ENCODE data around the gene PIEZO2. TPM values are rescaled to one million over a fixed set of nuclear protein-coding genes. Genes with fewer than 3 reads are reported as not detected.

The PIEZO2 gene
- polyA plus RNA-seq, 1 experiment, result 4.6 TPM

DNA sequence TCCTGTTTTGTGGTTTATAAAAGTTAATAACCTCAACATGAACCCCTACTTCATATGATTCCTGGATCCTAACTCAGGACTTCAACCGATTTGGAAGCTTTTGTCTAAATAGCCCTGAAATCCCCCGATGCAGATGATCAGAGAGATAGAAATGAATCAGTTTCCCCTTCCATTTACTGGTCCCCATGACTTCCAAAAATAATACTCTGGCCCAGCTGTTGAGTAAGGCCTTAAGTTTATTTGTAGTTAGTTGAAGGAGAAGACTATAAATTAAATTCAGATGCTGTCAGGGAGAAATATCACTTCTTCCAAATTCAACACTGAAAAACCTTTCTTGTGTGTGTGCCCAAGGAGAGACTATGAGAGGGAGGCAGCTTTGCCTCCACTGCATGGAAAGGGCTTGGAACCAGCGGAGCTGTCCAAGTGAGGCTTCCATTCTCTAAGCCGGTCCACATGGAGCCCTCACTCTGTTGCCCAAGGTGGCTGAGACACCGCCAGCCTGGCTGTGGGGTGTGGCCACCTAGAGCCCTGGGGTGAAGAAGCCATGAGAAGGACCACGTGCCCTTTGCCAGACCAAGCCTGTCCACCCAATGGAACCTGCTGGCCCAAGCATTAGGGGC is 53.6 kb downstream of the PIEZO2 start:
- Histone ChIP-seq H3K27me3 (ENCODE audit: control insufficient read depth, insufficient read depth, low read length) (no peaks in the 10 kb centered on the region), H3K4me3 (ENCODE audit: low read depth, low read length) (no peak overlapping the region), H3K36me3 (ENCODE audit: control insufficient read depth, insufficient read depth, low read length) (no peaks in the 10 kb centered on the region)
- TF ChIP-seq, protein P1, sequence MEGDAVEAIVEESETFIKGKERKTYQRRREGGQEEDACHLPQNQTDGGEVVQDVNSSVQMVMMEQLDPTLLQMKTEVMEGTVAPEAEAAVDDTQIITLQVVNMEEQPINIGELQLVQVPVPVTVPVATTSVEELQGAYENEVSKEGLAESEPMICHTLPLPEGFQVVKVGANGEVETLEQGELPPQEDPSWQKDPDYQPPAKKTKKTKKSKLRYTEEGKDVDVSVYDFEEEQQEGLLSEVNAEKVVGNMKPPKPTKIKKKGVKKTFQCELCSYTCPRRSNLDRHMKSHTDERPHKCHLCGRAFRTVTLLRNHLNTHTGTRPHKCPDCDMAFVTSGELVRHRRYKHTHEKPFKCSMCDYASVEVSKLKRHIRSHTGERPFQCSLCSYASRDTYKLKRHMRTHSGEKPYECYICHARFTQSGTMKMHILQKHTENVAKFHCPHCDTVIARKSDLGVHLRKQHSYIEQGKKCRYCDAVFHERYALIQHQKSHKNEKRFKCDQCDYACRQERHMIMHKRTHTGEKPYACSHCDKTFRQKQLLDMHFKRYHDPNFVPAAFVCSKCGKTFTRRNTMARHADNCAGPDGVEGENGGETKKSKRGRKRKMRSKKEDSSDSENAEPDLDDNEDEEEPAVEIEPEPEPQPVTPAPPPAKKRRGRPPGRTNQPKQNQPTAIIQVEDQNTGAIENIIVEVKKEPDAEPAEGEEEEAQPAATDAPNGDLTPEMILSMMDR (IDR thresholded peaks at IDR 0.05; ENCODE audit: insufficient read depth, low read depth, low read length), result no peak
- POLR2A ChIA-PET, result no interaction called here
- CTCF ChIA-PET, result interaction anchor here (1.0 kb wide), 1 partner anchor 12 kb away, joined by 3 read pairs; no protein-coding TSS in a partner anchor
- DNase-seq (ENCODE audit: low read depth), result no peak

DNA sequence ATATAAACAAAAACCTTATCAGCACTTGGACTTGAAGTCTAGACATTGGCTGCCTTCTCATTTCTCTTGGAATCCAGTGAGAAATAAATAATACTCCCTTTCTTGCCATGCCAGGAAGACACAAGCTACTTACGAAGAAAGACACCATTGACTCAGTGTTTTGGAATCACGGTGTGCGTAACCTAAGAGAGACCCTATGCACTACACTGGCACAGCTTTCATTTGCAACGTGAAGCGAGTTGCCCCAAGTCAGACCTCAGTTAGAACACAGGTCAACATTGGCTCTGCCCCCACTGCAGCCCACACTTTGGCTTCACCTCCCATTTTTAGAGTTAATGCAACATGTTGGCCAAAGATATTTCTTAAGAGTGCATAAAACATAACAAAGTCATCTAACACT is 54.2 kb downstream of the PIEZO2 start:
- ChIA-PET CTCF (interaction anchor here (0.5 kb wide), 1 partner anchor 53 kb away, joined by 3 read pairs; no protein-coding TSS in a partner anchor), POLR2A (no interaction called here)
- Histone ChIP-seq H3K27me3 (ENCODE audit: control insufficient read depth, insufficient read depth, low read length) (no peaks in the 10 kb centered on the region), H3K4me3 (ENCODE audit: low read depth, low read length) (no peak overlapping the region), H3K36me3 (ENCODE audit: control insufficient read depth, insufficient read depth, low read length) (no peaks in the 10 kb centered on the region)
- TF ChIP-seq, protein P1 (IDR thresholded peaks at IDR 0.05; ENCODE audit: insufficient read depth, low read depth, low read length), result no peak
- no peak for DNase-seq (ENCODE audit: low read depth)

GRCh38 chr18:11091746-11092145 is 57.6 kb downstream of the PIEZO2 start:
- no peak overlapping the region for H3K4me3 ChIP-seq (ENCODE audit: low read depth, low read length)
- no peaks in the 10 kb centered on the region for H3K36me3 ChIP-seq (ENCODE audit: control insufficient read depth, insufficient read depth, low read length)
- CTCF ChIA-PET, result interaction anchor here (0.6 to 1.6 kb wide), 2 partner anchors 17 to 461 kb away, joined by 4 read pairs; no protein-coding TSS in a partner anchor
- POLR2A ChIA-PET, result no interaction called here
- H3K27me3 ChIP-seq (ENCODE audit: control insufficient read depth, insufficient read depth, low read length), result peaks cover 1% of the 10 kb centered on the region; the same call in 1 of the 2 replicates
- DNase-seq (ENCODE audit: low read depth), result no peak
- TF ChIP-seq, protein P1 (IDR thresholded peaks at IDR 0.05; ENCODE audit: insufficient read depth, low read depth, low read length), result no peak

DNA sequence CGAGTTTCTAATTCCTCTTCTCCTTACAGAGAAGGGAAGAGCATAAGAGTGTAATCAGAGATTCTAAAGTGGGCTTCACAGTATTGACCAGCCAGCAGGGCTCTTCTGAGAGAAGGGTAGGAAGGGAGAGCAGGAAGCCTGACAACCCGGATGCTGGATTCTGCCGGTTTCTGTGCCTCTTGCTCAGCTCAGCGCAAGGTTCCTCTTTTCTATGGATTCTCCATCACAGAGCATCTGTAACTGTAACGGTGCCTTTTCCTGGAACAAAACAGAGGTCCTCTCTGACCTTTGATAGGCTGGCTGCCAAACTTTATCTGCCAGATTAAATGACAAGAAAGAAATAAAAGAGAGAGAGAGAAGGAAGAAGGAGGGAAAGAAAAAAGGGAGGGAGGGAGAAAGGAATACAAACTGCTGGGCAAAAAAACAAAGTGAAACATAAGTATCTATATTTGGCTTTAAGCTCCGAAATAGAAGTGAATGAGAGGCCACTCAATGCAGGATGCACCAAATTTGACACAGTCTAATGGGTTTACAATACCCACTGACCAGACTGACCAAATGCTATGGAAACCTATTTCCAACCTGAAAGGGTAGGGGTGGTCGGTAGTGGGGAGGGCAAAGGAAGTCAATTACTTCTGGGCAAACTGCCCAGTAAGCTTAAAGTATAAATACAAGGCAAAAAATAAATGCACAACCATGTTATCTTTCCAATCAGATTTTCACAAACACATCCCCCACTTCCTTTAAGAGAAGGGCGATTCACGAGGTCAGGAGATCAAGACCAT is 59.2 kb downstream of the PIEZO2 start:
- TF ChIP-seq, protein P1 (IDR thresholded peaks at IDR 0.05; ENCODE audit: insufficient read depth, low read depth, low read length), result no peak
- Histone ChIP-seq H3K36me3 (ENCODE audit: control insufficient read depth, insufficient read depth, low read length) (no peaks in the 10 kb centered on the region), H3K4me3 (ENCODE audit: low read depth, low read length) (no peak overlapping the region), H3K27me3 (ENCODE audit: control insufficient read depth, insufficient read depth, low read length) (peaks cover 1% of the 10 kb centered on the region; the same call in 1 of the 2 replicates)
- CTCF ChIA-PET, result interaction anchor here (1.3 kb wide), 1 partner anchor 49 kb away, joined by 3 read pairs; no protein-coding TSS in a partner anchor
- POLR2A ChIA-PET, result no interaction called here
- DNase-seq (ENCODE audit: low read depth), result no peak

DNA sequence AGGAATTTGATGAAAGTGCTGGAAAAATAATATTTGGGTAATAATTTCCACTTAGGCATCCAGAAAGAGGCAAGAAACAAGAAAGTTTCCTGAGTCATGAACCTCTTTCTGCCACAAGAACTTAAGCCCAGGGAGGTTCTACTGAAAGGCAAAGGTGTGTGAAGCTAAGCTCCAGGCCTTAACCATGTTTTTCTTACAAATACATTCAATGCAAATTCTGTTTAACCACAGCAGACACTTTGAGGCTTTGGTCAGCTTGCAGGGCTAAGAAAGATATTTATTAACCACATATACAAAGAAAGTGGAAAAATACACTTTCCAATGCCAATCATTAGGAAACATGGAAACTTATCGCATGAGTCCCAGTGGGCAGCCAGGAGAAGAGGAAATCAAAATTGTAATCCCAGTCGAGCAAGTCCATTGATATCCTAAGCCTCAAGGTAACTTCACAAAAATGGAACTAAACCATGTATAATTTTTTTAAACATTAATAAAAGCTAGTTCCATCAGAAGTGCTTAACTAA is 68.3 kb downstream of the PIEZO2 start:
- ChIA-PET CTCF (interaction anchor here (1.1 kb wide), 1 partner anchor 31 kb away, joined by 3 read pairs; no protein-coding TSS in a partner anchor), POLR2A (no interaction called here)
- H3K27me3 ChIP-seq (ENCODE audit: control insufficient read depth, insufficient read depth, low read length), result no peaks in the 10 kb centered on the region
- no peak for DNase-seq (ENCODE audit: low read depth)
- no peaks in the 10 kb centered on the region for H3K36me3 ChIP-seq (ENCODE audit: control insufficient read depth, insufficient read depth, low read length)
- no peak overlapping the region for H3K4me3 ChIP-seq (ENCODE audit: low read depth, low read length)
- TF ChIP-seq, protein P1 (IDR thresholded peaks at IDR 0.05; ENCODE audit: insufficient read depth, low read depth, low read length), result no peak

All from BJ (cell line).